ENCODE results near the gene MAP3K12.

The MAP3K12 gene

DNA sequence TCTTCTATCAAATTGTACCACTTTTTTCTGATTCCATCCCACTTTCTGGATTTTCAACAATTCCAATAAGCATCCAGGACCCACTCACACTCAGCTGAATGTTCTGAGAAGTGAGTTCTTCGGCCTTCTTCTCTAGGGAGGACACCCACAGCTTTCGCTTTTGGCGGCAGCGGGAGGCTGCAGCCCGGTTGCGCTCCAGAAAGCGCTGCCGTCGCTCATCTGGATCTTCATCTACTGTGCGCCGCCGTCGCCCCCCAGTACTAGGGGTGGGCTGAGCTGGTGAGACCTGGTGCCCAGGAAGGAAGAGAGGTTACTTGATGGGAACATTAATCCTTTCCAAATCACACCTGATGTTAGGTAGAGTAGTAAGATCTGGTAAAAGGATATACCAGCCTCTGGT is 25.2 kb upstream of the MAP3K12 start:
- DNase-seq (ENCODE audit: low read depth) = no peak
- Histone ChIP-seq H3K4me3 (ENCODE audit: low read length) (no peak overlapping the region), H3K9me3 (ENCODE audit: control insufficient read depth, low read length) (no peaks in the 10 kb centered on the region), H3K9ac (ENCODE audit: low read length) (no peak overlapping the region), H3K27me3 (replicated peaks; ENCODE audit: control insufficient read depth, insufficient read depth, low read length) (no peaks in the 10 kb centered on the region), H3K36me3 (ENCODE audit: control insufficient read depth, insufficient read depth, low read length, severe bottlenecking) (peaks cover 65% of the 10 kb centered on the region), H3K4me1 (ENCODE audit: control insufficient read depth, insufficient read depth, low read length) (no peaks in the 10 kb centered on the region)

DNA sequence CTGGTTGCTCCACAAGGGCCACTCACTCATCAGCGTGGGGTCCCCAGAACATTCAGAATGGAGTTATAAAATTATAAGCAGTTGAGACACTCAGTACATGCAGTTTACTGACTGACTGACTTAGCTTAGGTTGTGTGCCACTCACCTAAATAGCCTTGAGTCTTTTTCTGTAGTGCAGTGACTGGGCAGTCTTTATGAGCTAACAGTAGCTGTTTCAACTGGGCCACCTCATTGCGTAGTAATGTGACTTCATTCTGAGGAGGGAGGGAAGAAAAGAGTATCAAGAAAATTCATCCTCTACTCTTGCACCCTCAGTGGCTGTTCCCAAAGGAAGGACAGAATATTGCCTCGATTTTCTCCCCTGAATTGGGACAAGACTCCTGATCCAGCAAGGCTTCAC is 23.9 kb upstream of the MAP3K12 start:
- DNase-seq (ENCODE audit: low read depth) = no peak
- no peaks in the 10 kb centered on the region for H3K9me3 ChIP-seq (ENCODE audit: control insufficient read depth, low read length)
- no peaks in the 10 kb centered on the region for H3K27me3 ChIP-seq (replicated peaks; ENCODE audit: control insufficient read depth, insufficient read depth, low read length)
- no peak overlapping the region for H3K4me3 ChIP-seq (ENCODE audit: low read length)
- no peaks in the 10 kb centered on the region for H3K4me1 ChIP-seq (ENCODE audit: control insufficient read depth, insufficient read depth, low read length)
- no peak overlapping the region for H3K9ac ChIP-seq (ENCODE audit: low read length)
- peaks cover 72% of the 10 kb centered on the region for H3K36me3 ChIP-seq (ENCODE audit: control insufficient read depth, insufficient read depth, low read length, severe bottlenecking)

- no peak for DNase-seq (ENCODE audit: low read depth)
- H3K36me3 ChIP-seq (ENCODE audit: control insufficient read depth, insufficient read depth, low read length, severe bottlenecking) = peaks cover 87% of the 10 kb centered on the region
- H3K9me3 ChIP-seq (ENCODE audit: control insufficient read depth, low read length) = no peaks in the 10 kb centered on the region
- no peaks in the 10 kb centered on the region for H3K27me3 ChIP-seq (replicated peaks; ENCODE audit: control insufficient read depth, insufficient read depth, low read length)
- no peak overlapping the region for H3K9ac ChIP-seq (ENCODE audit: low read length)
- no peak overlapping the region for H3K4me3 ChIP-seq (ENCODE audit: low read length)
- peaks cover 10% of the 10 kb centered on the region for H3K4me1 ChIP-seq (ENCODE audit: control insufficient read depth, insufficient read depth, low read length)
Observed at GRCh38 chr12:53518381-53518780, 19.1 kb upstream of the MAP3K12 start.

GRCh38 chr12:53516758-53517455 is 17.6 kb upstream of the MAP3K12 start:
- H3K36me3 ChIP-seq (ENCODE audit: control insufficient read depth, insufficient read depth, low read length, severe bottlenecking) = peaks cover 87% of the 10 kb centered on the region
- no peaks in the 10 kb centered on the region for H3K27me3 ChIP-seq (replicated peaks; ENCODE audit: control insufficient read depth, insufficient read depth, low read length)
- no peaks in the 10 kb centered on the region for H3K9me3 ChIP-seq (ENCODE audit: control insufficient read depth, low read length)
- H3K4me1 ChIP-seq (ENCODE audit: control insufficient read depth, insufficient read depth, low read length) = peaks cover 10% of the 10 kb centered on the region
- no peak overlapping the region for H3K9ac ChIP-seq (ENCODE audit: low read length)
- H3K4me3 ChIP-seq (ENCODE audit: low read length) = no peak overlapping the region
- no peak for DNase-seq (ENCODE audit: low read depth)

- Histone ChIP-seq H3K9ac (ENCODE audit: low read length) (no peak overlapping the region), H3K9me3 (ENCODE audit: control insufficient read depth, low read length) (no peaks in the 10 kb centered on the region), H3K4me3 (ENCODE audit: low read length) (no peak overlapping the region), H3K27me3 (replicated peaks; ENCODE audit: control insufficient read depth, insufficient read depth, low read length) (no peaks in the 10 kb centered on the region), H3K4me1 (ENCODE audit: control insufficient read depth, insufficient read depth, low read length) (peaks cover 10% of the 10 kb centered on the region), H3K36me3 (ENCODE audit: control insufficient read depth, insufficient read depth, low read length, severe bottlenecking) (peaks cover 86% of the 10 kb centered on the region)
- DNase-seq (ENCODE audit: low read depth) = no peak
Observed at GRCh38 chr12:53515291-53515680, 16.0 kb upstream of the MAP3K12 start.

DNA sequence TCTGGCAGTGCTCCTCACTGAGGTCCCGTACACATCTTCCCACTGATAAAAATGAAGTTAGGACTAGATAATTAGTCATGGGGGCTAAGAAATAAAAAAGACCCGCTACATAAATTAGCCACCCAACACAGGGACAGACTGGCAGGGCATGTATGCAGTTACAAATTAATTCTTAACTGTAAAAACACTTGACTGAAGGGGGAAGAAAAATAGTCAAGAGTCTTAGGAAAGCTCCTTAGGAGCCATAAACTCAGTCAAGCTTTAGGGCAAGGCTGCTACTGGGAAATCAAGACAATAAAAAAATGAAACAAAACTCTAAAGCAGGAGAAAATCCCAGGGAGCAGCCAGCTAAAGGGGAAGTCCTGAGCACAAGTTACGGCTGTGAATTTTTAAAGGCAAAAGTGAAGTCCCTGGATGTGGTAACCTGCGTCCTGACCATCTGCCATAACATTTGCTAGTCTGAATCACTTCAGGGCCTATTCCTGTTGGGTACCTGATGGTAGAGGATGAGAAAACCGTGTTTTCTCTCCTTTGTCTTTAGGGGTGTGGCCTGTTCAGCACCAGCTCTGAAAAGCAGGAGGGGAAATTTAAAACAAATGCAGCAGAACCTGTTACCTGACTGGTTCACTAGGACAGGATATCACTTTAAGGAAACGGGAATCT is 15.5 kb upstream of the MAP3K12 start:
- Histone ChIP-seq H3K36me3 (ENCODE audit: control insufficient read depth, insufficient read depth, low read length, severe bottlenecking) (peaks cover 81% of the 10 kb centered on the region), H3K4me1 (ENCODE audit: control insufficient read depth, insufficient read depth, low read length) (peaks cover 10% of the 10 kb centered on the region)
- no peak for DNase-seq (ENCODE audit: low read depth)

GRCh38 chr12:53513712-53514410 is 14.6 kb upstream of the MAP3K12 start:
- DNase-seq (ENCODE audit: low read depth) = no peak
- Histone ChIP-seq H3K4me3 (ENCODE audit: low read length) (no peak overlapping the region), H3K9ac (ENCODE audit: low read length) (peak overlapping the region; percentile 5), H3K4me1 (ENCODE audit: control insufficient read depth, insufficient read depth, low read length) (peaks cover 10% of the 10 kb centered on the region), H3K9me3 (ENCODE audit: control insufficient read depth, low read length) (no peaks in the 10 kb centered on the region), H3K36me3 (ENCODE audit: control insufficient read depth, insufficient read depth, low read length, severe bottlenecking) (peaks cover 77% of the 10 kb centered on the region), H3K27me3 (replicated peaks; ENCODE audit: control insufficient read depth, insufficient read depth, low read length) (no peaks in the 10 kb centered on the region)

More for the DNA sequence above, 15.5 kb upstream of the MAP3K12 start:
- H3K9me3 ChIP-seq (ENCODE audit: control insufficient read depth, low read length) = no peaks in the 10 kb centered on the region
- no peak overlapping the region for H3K9ac ChIP-seq (ENCODE audit: low read length)
- no peaks in the 10 kb centered on the region for H3K27me3 ChIP-seq (replicated peaks; ENCODE audit: control insufficient read depth, insufficient read depth, low read length)
- no peak overlapping the region for H3K4me3 ChIP-seq (ENCODE audit: low read length)

DNA sequence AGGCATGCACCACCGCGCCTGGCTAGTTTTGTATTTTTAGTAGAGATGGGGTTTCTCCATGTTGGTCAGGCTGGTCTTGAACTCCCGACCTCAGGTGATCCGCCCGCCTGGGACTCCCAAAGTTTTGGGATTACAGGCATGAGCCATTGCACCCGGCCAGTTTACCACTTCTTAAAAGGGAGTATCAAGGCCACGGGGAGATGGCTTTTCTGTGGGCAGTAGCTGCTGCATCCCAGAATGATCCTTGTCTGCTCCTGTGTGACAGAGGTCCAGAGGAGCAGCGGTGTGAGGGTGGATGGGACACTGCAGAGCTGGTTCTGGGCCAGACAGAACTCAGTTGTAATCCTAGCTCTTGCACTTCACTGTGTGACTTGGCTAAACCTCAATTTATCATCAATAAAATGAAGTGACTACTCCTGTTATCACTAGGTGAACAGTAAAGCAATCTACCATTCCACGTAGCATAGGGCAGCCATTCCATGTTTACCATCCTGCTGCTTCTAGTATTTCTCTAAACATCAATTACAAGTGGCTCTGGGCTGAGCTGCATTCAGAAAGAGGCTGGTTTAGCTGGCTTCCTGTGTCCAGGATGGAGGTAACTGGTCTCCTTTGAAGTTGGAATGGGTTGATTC is 11.0 kb upstream of the MAP3K12 start:
- DNase-seq (ENCODE audit: low read depth) = no peak
- H3K4me3 ChIP-seq (ENCODE audit: low read length) = no peak overlapping the region
- H3K9me3 ChIP-seq (ENCODE audit: control insufficient read depth, low read length) = no peaks in the 10 kb centered on the region
- no peaks in the 10 kb centered on the region for H3K27me3 ChIP-seq (replicated peaks; ENCODE audit: control insufficient read depth, insufficient read depth, low read length)
- peaks cover 68% of the 10 kb centered on the region for H3K36me3 ChIP-seq (ENCODE audit: control insufficient read depth, insufficient read depth, low read length, severe bottlenecking)
- H3K4me1 ChIP-seq (ENCODE audit: control insufficient read depth, insufficient read depth, low read length) = peaks cover 16% of the 10 kb centered on the region
- no peak overlapping the region for H3K9ac ChIP-seq (ENCODE audit: low read length)

DNA sequence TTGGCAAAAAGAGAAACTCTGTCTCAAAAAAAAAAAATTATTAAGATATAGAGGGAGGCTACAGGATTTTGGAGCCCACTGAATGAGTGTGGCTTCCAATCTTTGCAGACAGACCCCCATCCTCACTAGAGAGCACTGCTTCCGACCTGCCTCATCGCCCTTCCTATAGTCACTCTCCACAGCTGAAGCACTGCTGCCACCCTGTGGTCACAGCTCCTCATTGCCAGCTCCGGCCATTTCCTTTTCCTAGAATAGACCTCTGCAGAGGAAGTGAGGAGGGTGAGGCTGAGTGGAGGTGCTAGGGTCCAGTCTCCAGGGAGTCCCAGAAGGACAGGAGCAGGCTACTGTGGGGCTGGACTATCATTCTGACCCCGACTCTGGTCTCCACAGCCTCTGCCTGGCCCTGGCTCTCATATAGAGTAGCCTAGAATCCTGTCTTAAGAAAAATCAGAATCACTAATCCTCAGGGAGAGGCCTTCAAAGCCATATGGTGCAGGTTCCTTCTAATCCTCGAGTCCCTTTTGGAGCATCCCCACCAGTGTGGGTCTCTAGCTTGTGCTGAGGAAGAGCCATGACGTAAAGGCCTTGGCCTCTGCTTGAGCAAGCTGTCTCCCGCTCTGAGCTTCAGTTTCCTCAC is 9.4 kb upstream of the MAP3K12 start:
- peak; percentile 90 for DNase-seq (ENCODE audit: low read depth)
- Histone ChIP-seq H3K4me3 (ENCODE audit: low read length) (no peak overlapping the region), H3K27me3 (replicated peaks; ENCODE audit: control insufficient read depth, insufficient read depth, low read length) (no peaks in the 10 kb centered on the region), H3K9ac (ENCODE audit: low read length) (no peak overlapping the region), H3K9me3 (ENCODE audit: control insufficient read depth, low read length) (no peaks in the 10 kb centered on the region), H3K4me1 (ENCODE audit: control insufficient read depth, insufficient read depth, low read length) (peaks cover 26% of the 10 kb centered on the region), H3K36me3 (ENCODE audit: control insufficient read depth, insufficient read depth, low read length, severe bottlenecking) (peaks cover 54% of the 10 kb centered on the region)

- H3K27me3 ChIP-seq (replicated peaks; ENCODE audit: control insufficient read depth, insufficient read depth, low read length) = no peaks in the 10 kb centered on the region
- H3K9ac ChIP-seq (ENCODE audit: low read length) = peak overlapping the region; percentile 4
- no peak overlapping the region for H3K4me3 ChIP-seq (ENCODE audit: low read length)
- peaks cover 47% of the 10 kb centered on the region for H3K36me3 ChIP-seq (ENCODE audit: control insufficient read depth, insufficient read depth, low read length, severe bottlenecking)
- DNase-seq (ENCODE audit: low read depth) = no peak
- H3K9me3 ChIP-seq (ENCODE audit: control insufficient read depth, low read length) = no peaks in the 10 kb centered on the region
- peaks cover 37% of the 10 kb centered on the region for H3K4me1 ChIP-seq (ENCODE audit: control insufficient read depth, insufficient read depth, low read length)
Observed at GRCh38 chr12:53507603-53507885, 8.3 kb upstream of the MAP3K12 start.
